SU-DHL-6 (cell line): ENCODE measurements around the gene TBC1D22A.

ENCODE experiments used
- EZH2phosphoT487 ChIP-seq: fragments of 200-600 bp; sonication (generic), shearing (Covaris generic); conservative IDR thresholded peaks from 2 replicates; pipeline ENCODE4 v1.6.1; 2018; ENCODE audit warnings: mild to moderate bottlenecking, antibody characterized with exemption, low read length, moderate library complexity, mixed read lengths
- TF ChIP-seq, protein P1 (sequence below): fragments of 200-600 bp; sonication (generic); IDR thresholded peaks from one replicate; pipeline ENCODE4 v1.5.1; 2017; ENCODE audit warnings: antibody characterized with exemption, mild to moderate bottlenecking, low read length, moderate library complexity; ENCODE audit not compliant: insufficient read depth, poor library complexity, severe bottlenecking

GRCh38 chr22:47121791-47122190, 359.3 kb downstream of the TBC1D22A start:
- TF ChIP-seq, protein P1, sequence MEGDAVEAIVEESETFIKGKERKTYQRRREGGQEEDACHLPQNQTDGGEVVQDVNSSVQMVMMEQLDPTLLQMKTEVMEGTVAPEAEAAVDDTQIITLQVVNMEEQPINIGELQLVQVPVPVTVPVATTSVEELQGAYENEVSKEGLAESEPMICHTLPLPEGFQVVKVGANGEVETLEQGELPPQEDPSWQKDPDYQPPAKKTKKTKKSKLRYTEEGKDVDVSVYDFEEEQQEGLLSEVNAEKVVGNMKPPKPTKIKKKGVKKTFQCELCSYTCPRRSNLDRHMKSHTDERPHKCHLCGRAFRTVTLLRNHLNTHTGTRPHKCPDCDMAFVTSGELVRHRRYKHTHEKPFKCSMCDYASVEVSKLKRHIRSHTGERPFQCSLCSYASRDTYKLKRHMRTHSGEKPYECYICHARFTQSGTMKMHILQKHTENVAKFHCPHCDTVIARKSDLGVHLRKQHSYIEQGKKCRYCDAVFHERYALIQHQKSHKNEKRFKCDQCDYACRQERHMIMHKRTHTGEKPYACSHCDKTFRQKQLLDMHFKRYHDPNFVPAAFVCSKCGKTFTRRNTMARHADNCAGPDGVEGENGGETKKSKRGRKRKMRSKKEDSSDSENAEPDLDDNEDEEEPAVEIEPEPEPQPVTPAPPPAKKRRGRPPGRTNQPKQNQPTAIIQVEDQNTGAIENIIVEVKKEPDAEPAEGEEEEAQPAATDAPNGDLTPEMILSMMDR = no peak
- TF ChIP-seq EZH2phosphoT487 = no peak
